HUES48 (cell line): ENCODE data around the gene THUMPD1.
"Not testable (repeated sequence)": the region's sequence is repeated elsewhere in the genome, so short reads cannot be mapped to it uniquely, and the experiment has no call there.

Source experiments
- H3K27ac ChIP-seq: one replicate; pipeline ENCODE4 v1.7.0; 2013; ENCODE audit warnings: low read depth, low read length, inconsistent platforms
- H3K27me3 ChIP-seq: 2 replicates; pipeline ENCODE4 v1.6.1; 2013; ENCODE audit warnings: mild to moderate bottlenecking, low read length; ENCODE audit not compliant: control insufficient read depth, insufficient read depth
- H3K36me3 ChIP-seq: 2 replicates; pipeline ENCODE4 v1.6.1; 2013; ENCODE audit warnings: low read length; ENCODE audit not compliant: control insufficient read depth, insufficient read depth
- H3K4me1 ChIP-seq: 2 replicates; pipeline ENCODE4 v1.6.1; 2013; ENCODE audit warnings: mild to moderate bottlenecking, low read length; ENCODE audit not compliant: control insufficient read depth, insufficient read depth
- H3K4me3 ChIP-seq: 2 replicates; pipeline ENCODE4 v1.5.1; 2013; ENCODE audit warnings: mild to moderate bottlenecking, low read depth, low read length
- H3K9ac ChIP-seq: 2 replicates; pipeline ENCODE4 v1.6.1; 2013; ENCODE audit warnings: mild to moderate bottlenecking, low read depth, low read length, moderate library complexity
- H3K9me3 ChIP-seq: 2 replicates; pipeline ENCODE4 v1.6.1; 2013; ENCODE audit warnings: low read length; ENCODE audit not compliant: control insufficient read depth, insufficient read depth

THUMPD1 gene

GRCh38 chr16:20694096-20694495 lies 47.5 kb downstream of the THUMPD1 start:
- not testable (repeated sequence) for H3K4me1 ChIP-seq, H3K27me3 ChIP-seq, H3K36me3 ChIP-seq, H3K27ac ChIP-seq, H3K9ac ChIP-seq, H3K4me3 ChIP-seq, H3K9me3 ChIP-seq

- H3K27ac ChIP-seq = no peak overlapping the region
- no peaks in the 10 kb centered on the region for H3K9me3 ChIP-seq
- H3K27me3 ChIP-seq = no peaks in the 10 kb centered on the region
- no peak overlapping the region for H3K9ac ChIP-seq
- no peaks in the 10 kb centered on the region for H3K4me1 ChIP-seq
- H3K4me3 ChIP-seq = no peak overlapping the region
- H3K36me3 ChIP-seq = no peaks in the 10 kb centered on the region
Observed at GRCh38 chr16:20689668-20690067, 52.0 kb downstream of the THUMPD1 start.

GRCh38 chr16:20683812-20684211 lies 57.8 kb downstream of the THUMPD1 start:
- H3K27me3 ChIP-seq = no peaks in the 10 kb centered on the region
- H3K27ac ChIP-seq = no peak overlapping the region
- H3K4me3 ChIP-seq = no peak overlapping the region
- H3K9ac ChIP-seq = no peak overlapping the region
- H3K36me3 ChIP-seq = no peaks in the 10 kb centered on the region
- H3K9me3 ChIP-seq = no peaks in the 10 kb centered on the region
- peaks cover 25% of the 10 kb centered on the region for H3K4me1 ChIP-seq
